A549 treated with GW870086 at 1 μM for 4 hours (cell line): ENCODE measurements around the gene HYLS1. TPM values are rescaled to one million over a fixed set of nuclear protein-coding genes. Genes with fewer than 3 reads are reported as not detected.

Experiments used
- total RNA-seq: library from RNA; stranded (reverse); fragments of 200-300 nt; extraction: Qiagen RNA extraction; gene quantifications from 5 replicates; pipeline ENCODE4 v1.2.3, GENCODE V29; 2022; ENCODE audit warnings: low read depth

The HYLS1 gene, protein sequence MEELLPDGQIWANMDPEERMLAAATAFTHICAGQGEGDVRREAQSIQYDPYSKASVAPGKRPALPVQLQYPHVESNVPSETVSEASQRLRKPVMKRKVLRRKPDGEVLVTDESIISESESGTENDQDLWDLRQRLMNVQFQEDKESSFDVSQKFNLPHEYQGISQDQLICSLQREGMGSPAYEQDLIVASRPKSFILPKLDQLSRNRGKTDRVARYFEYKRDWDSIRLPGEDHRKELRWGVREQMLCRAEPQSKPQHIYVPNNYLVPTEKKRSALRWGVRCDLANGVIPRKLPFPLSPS
- 11.7 to 13.6 TPM (median 12.9 TPM) in 5 replicates for total RNA-seq

DNA sequence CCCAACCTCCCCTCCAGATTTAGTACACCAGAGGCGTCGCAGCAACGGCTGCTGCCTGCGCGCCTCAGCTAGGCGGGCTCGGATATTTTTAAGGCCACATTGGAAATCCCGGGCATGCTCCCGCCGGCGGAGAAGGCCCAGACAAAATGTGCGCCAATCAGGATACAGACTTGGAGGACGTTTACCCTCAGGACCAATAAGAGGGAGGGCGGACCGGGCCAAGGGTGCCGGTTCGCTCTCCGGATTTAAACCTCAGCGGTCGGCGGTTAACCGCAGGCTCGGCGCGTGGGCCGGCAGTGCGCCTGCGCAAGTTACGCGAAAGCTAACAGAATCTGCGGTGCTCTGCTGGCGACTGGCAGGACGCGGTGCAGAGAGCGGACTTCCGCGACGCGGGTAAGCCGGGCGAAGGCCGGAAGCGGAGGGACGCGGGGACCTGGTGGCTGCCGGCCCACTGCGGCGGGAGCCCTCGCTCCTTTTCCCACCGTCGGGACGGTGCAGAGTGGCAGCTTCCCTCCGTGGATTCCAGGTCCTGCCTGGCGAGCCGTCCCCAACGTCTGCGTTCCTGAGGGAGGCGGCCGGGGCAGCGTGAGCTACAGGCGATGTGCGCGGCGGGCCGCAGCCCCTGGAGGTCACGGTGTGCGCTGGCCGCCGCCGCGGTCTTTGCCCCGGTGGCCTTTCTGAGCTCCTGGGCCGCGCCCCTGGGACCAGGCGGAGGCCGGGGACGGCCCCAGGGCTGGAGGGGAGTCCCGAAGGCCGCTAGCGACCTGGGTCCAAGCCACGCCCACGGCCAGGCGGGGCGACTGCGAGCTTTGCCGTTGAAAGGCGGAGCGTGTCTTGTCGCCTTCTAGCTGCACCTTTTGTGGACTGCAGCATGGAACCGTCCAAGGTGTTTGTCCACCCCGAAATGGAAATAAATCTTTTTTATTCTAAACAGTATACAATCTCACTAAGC is at the start of gene HYLS1:
Gene HYLS1 (plus strand): TSS at position 296 of the 952 bp plus-strand sequence. CDS start 11,701 bp downstream, outside the sequence.

DNA sequence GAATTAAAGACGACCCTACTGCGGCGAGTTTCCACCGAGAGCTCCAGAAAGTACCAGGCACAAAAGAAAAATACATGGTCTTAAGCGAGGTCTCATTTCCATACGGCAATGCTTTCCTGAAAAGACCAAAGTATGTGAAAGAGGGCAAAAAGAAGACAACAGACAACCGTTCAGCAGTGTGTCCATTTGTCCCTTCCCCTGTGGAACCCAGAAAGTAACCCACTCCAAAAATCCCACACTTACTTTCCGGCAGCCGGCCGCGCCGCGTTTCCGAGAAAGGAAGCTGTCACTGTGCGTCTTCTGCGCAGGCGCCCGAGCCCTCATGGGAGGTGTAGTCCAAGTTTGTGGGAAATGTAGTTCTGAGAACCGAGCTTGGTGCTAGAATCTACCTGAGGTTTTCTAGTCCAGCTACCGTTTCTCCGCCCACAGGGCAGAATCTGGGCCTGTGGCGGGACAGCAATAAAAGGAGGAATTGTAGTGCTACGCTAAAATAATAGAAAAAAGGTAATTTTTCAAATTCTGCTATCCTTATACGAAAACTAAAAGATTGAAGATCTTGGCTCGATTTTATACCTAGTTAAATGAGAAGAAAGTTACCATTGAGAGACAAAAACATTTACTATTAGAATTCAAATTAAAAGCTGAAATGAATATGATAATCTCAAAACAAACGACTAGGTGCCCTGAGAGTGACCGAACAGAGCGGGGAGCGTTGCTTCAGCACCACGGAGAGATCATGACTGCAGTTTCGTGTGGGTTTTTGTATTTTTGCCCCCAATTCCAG is 15.7 kb downstream of the HYLS1 start, which contains the start of gene PUS3:
Gene PUS3 (minus strand): TSS at position 280 of the 784 bp plus-strand sequence. CDS start 6,922 bp downstream, outside the sequence.

DNA sequence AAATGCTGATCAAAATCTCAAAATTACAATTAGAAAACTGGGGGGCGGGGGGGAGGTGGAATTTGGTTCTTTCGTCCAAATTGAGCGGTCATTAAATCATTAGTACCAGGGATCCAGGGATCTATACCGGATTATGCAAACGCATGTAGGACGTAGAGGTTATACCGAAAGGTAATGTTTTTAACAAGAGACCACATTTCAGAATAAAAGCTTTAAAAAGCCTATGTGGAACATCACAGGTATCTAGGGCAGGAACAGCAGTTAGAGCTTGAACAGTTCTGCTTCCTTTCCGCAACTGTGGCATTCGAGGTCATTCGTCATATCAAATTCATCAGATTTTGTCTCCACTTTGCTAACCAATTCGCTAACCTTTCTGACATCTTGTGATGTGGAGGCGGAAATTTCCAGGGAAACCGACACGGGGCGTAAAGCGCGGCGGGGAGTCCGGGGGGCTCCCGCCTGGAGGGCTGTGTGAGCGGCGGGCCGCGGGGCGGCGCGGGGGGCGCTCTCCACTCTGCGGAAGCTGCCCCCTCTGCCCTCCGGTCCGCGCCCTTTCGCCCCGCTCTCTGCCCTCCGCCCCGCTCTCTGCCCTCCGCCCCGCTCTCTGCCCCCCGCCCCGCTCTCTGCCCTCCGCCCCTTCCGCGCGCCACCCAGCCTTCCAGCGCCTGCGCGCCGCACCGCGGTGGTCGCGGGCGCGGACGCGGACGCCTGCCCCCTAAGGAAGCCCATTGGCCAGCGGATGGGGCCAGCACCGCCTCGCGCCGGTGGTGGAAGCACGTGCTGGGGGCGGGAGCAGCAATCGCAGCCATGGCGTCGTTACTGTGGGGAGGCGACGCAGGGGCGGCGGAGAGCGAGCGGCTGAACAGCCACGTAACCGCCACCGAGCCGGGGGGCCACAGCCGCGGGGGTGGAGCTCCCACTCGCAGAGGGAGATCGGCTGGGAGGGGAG is 16.5 kb downstream of the HYLS1 start, which contains the start of gene DDX25:
Gene DDX25 (plus strand): TSS at position 798 of the 949 bp plus-strand sequence. CDS start 10 bp downstream, at position 808.

DNA sequence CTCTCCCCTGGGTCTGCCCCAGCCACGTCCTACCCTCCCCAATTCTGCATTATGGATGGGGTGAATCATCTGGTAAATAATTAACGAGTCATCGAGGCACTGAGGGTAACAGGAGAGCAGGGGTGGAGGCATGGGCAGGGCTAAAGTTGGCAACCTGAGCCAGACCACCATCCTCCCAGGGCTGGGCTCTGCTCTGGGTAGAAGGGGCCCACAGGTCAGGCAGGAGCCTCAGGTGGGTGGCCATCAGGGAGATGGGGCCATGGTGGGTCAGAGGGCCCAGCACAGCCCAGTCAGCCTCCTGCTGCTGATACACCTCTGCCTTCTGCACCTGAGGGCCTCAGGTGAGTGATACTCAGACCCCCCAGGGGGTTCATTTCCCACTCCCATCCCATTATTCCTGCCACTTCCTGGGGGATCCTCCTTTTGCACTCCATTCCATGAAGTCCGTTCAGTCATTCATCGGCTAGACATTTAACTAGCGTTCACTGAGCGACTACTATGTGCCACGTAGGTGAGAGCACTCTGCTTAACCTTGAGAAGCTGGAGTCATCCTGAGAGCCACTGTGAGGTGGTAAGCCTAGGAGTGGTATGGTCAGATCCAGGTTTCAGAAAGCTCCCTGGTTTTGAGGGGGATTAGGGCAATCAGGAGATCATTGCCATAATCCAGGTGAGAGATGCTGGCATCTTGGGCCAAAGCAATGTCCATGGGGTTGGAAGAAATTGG is 58.5 kb downstream of the HYLS1 start, which contains the start of gene VSIG10L2:
Gene VSIG10L2 (plus strand): TSS at position 248 of the 724 bp plus-strand sequence. CDS start 12 bp downstream, at position 260.

Other genes starting within 250 kb of the HYLS1 start
- not detected in 5 replicates for gene ACRV1, start 206.8 kb upstream of the HYLS1 start, total RNA-seq
- gene PATE1, start 141.4 kb upstream of the HYLS1 start, total RNA-seq = not detected in 5 replicates
- not detected in 5 replicates for gene PATE2, start 108.8 kb upstream of the HYLS1 start, total RNA-seq
- not detected in 5 replicates for gene PATE3, start 99.5 kb upstream of the HYLS1 start, total RNA-seq
- not detected in 5 replicates for gene PATE4, start 54.4 kb upstream of the HYLS1 start, total RNA-seq
- gene PUS3, start 15.5 kb downstream of the HYLS1 start, total RNA-seq = 5.9 to 12.4 TPM (median 8.1 TPM) in 5 replicates
- not detected in 5 replicates for gene DDX25, start 16.8 kb downstream of the HYLS1 start, total RNA-seq
- 0.12 TPM in 1 of 5 replicates, not detected in the others for gene VSIG10L2, start 58.4 kb downstream of the HYLS1 start, total RNA-seq
- 1.8 to 2.7 TPM (median 2.0 TPM) in 5 replicates for gene CDON, start 175.2 kb downstream of the HYLS1 start, total RNA-seq